Neural cell (in vitro differentiated cells): ENCODE data around the gene KLHDC9.

Experiments
- EP300 ChIP-seq: fragments of 450-650 bp; conservative IDR thresholded peaks from 2 replicates; pipeline ENCODE4 v1.6.1; 2014; ENCODE audit warnings: antibody characterized with exemption, mild to moderate bottlenecking, moderate library complexity; ENCODE audit not compliant: poor library complexity, severe bottlenecking
- EZH2 ChIP-seq: fragments of 200-600, 300-800 bp; shearing (Covaris generic), sonication (generic); IDR thresholded peaks from 2 replicates; pipeline ENCODE4 v1.6.1; 2014; ENCODE audit warnings: antibody characterized with exemption, low read length, borderline replicate concordance, mild to moderate bottlenecking; ENCODE audit not compliant: insufficient read depth, poor library complexity, severe bottlenecking
- POLR2AphosphoS5 ChIP-seq: IDR thresholded peaks from 2 replicates; pipeline ENCODE4 v1.6.1; 2012
- RAD21 ChIP-seq: fragments of 450-650 bp; conservative IDR thresholded peaks from 2 replicates; pipeline ENCODE4 v1.6.1; 2014; ENCODE audit warnings: antibody characterized with exemption, mild to moderate bottlenecking, moderate library complexity
- REST ChIP-seq: IDR thresholded peaks from 2 replicates; pipeline ENCODE4 v1.6.1; 2012; ENCODE audit warnings: borderline replicate concordance
- TF ChIP-seq, protein P1 (sequence below): fragments of 450-650 bp; IDR thresholded peaks from 2 replicates; pipeline ENCODE4 v1.5.1; 2014; ENCODE audit warnings: antibody characterized with exemption, mild to moderate bottlenecking, moderate library complexity; ENCODE audit not compliant: poor library complexity, severe bottlenecking

- TF ChIP-seq, protein P1, sequence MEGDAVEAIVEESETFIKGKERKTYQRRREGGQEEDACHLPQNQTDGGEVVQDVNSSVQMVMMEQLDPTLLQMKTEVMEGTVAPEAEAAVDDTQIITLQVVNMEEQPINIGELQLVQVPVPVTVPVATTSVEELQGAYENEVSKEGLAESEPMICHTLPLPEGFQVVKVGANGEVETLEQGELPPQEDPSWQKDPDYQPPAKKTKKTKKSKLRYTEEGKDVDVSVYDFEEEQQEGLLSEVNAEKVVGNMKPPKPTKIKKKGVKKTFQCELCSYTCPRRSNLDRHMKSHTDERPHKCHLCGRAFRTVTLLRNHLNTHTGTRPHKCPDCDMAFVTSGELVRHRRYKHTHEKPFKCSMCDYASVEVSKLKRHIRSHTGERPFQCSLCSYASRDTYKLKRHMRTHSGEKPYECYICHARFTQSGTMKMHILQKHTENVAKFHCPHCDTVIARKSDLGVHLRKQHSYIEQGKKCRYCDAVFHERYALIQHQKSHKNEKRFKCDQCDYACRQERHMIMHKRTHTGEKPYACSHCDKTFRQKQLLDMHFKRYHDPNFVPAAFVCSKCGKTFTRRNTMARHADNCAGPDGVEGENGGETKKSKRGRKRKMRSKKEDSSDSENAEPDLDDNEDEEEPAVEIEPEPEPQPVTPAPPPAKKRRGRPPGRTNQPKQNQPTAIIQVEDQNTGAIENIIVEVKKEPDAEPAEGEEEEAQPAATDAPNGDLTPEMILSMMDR: no peak
- TF ChIP-seq POLR2AphosphoS5 (no peak), EZH2 (no peak), RAD21 (no peak), REST (no peak), EP300 (no peak)
These were observed 23.7 kb downstream of the KLHDC9 start for GRCh38 chr1:161121834-161122233.
